GM23338 (cell line): ENCODE results near the gene DGKG.

ENCODE experiments used
- CREB1 ChIP-seq: fragments of 250-450 bp; sonication (Bioruptor Pico); IDR thresholded peaks from 2 replicates; pipeline ENCODE4 v1.5.0; 2020; ENCODE audit warnings: low read depth, mild to moderate bottlenecking, moderate library complexity
- CTCF ChIP-seq, 2 experiments: fragments of 200-600 bp in 1 of 2; sonication (generic) in 1 of 2; conservative IDR thresholded peaks; 2 replicates each; pipeline versions ENCODE4 v1.5.1 to v1.6.1; 2016 to 2017; ENCODE audit warnings: antibody characterized with exemption in 2 of 2, low read depth in 2 of 2, mild to moderate bottlenecking in 2 of 2, moderate library complexity in 1 of 2
- ETS1 ChIP-seq: IDR thresholded peaks from 2 replicates; pipeline ENCODE4 v1.6.1; 2016; ENCODE audit warnings: antibody characterized with exemption
- EZH2 ChIP-seq: fragments of 200-600 bp; sonication (generic); IDR thresholded peaks from one replicate; pipeline ENCODE4 v1.8.0; 2017; ENCODE audit warnings: antibody characterized with exemption, mild to moderate bottlenecking, low read depth; ENCODE audit not compliant: unreplicated experiment
- EZH2phosphoT487 ChIP-seq: fragments of 200-600 bp; sonication (generic); IDR thresholded peaks from one replicate; pipeline ENCODE4 v1.8.1; 2018; ENCODE audit warnings: antibody characterized with exemption; ENCODE audit not compliant: unreplicated experiment
- JUNB ChIP-seq: IDR thresholded peaks from one replicate; pipeline ENCODE4 v1.6.1; 2016; ENCODE audit warnings: antibody characterized with exemption; ENCODE audit not compliant: unreplicated experiment
- NANOG ChIP-seq: IDR thresholded peaks from 2 replicates; pipeline ENCODE4 v1.6.1; 2016; ENCODE audit warnings: antibody characterized with exemption, borderline replicate concordance
- POLR2AphosphoS5 ChIP-seq: IDR thresholded peaks from 2 replicates; pipeline ENCODE4 v1.6.1; 2016; ENCODE audit warnings: antibody characterized with exemption, low read depth
- REST ChIP-seq: IDR thresholded peaks from one replicate; pipeline ENCODE4 v1.6.1; 2018; ENCODE audit warnings: antibody characterized with exemption; ENCODE audit not compliant: unreplicated experiment
- STAT1 ChIP-seq: IDR thresholded peaks from one replicate; pipeline ENCODE4 v1.6.1; 2016; ENCODE audit warnings: antibody characterized with exemption; ENCODE audit not compliant: unreplicated experiment

- no peak for TF ChIP-seq EZH2
- TF ChIP-seq CTCF (conservative IDR thresholded peaks at IDR 0.05; ENCODE audit: low read depth in 2 of 2), result no peak
- no peak for TF ChIP-seq JUNB
- TF ChIP-seq REST, result no peak
- no peak for TF ChIP-seq CREB1 (CRISPR knock-in tag)
- TF ChIP-seq POLR2AphosphoS5, result no peak
- TF ChIP-seq EZH2phosphoT487, result no peak
- TF ChIP-seq STAT1, result no peak
- no peak for TF ChIP-seq NANOG
- TF ChIP-seq ETS1, result no peak
Measured at GRCh38 chr3:186180151-186180550, 181.9 kb downstream of the DGKG start.
